ENCODE measurements around the gene NFATC2IP. TPM values are rescaled to one million over a fixed set of nuclear protein-coding genes. Genes with fewer than 3 reads are reported as not detected.

The NFATC2IP gene
- total RNA-seq, 1 donor from 2014 or later = 61.0 TPM

GRCh38 chr16:28923231-28923587, 27.5 kb upstream of the NFATC2IP start:
- TF ChIP-seq CTCF (IDR thresholded peaks at IDR 0.05; ENCODE audit: unreplicated experiment) = no peak
- peaks cover 11% of the 10 kb centered on the region for H3K4me1 Mint-ChIP-seq (ENCODE audit: unreplicated experiment)
- peaks cover 4% of the 10 kb centered on the region for H3K36me3 Mint-ChIP-seq (ENCODE audit: low read depth, unreplicated experiment)
- no peak for DNase-seq (ENCODE audit: low spot score)
- H3K9me3 Mint-ChIP-seq (ENCODE audit: unreplicated experiment) = no peaks in the 10 kb centered on the region
- H3K27ac Mint-ChIP-seq (ENCODE audit: unreplicated experiment) = peak overlapping the region; percentile 25
- H3K4me3 Mint-ChIP-seq (ENCODE audit: unreplicated experiment) = peak overlapping the region; percentile 89
- H3K27me3 Mint-ChIP-seq (ENCODE audit: unreplicated experiment) = peaks cover 7% of the 10 kb centered on the region

- H3K27ac Mint-ChIP-seq (ENCODE audit: unreplicated experiment) = peak overlapping the region; percentile 25
- no peaks in the 10 kb centered on the region for H3K9me3 Mint-ChIP-seq (ENCODE audit: unreplicated experiment)
- no peak for TF ChIP-seq CTCF (IDR thresholded peaks at IDR 0.05; ENCODE audit: unreplicated experiment)
- peaks cover 11% of the 10 kb centered on the region for H3K4me1 Mint-ChIP-seq (ENCODE audit: unreplicated experiment)
- H3K27me3 Mint-ChIP-seq (ENCODE audit: unreplicated experiment) = peaks cover 7% of the 10 kb centered on the region
- peak overlapping the region; percentile 89 for H3K4me3 Mint-ChIP-seq (ENCODE audit: unreplicated experiment)
- DNase-seq (ENCODE audit: low spot score) = no peak
- H3K36me3 Mint-ChIP-seq (ENCODE audit: low read depth, unreplicated experiment) = peaks cover 4% of the 10 kb centered on the region
These were observed 26.9 kb upstream of the NFATC2IP start for GRCh38 chr16:28923652-28924398.

GRCh38 chr16:28924399-28924761, 26.4 kb upstream of the NFATC2IP start:
- DNase-seq (ENCODE audit: low spot score) = no peak
- peaks cover 4% of the 10 kb centered on the region for H3K36me3 Mint-ChIP-seq (ENCODE audit: low read depth, unreplicated experiment)
- TF ChIP-seq CTCF (IDR thresholded peaks at IDR 0.05; ENCODE audit: unreplicated experiment) = no peak
- peak overlapping the region; percentile 89 for H3K4me3 Mint-ChIP-seq (ENCODE audit: unreplicated experiment)
- H3K27ac Mint-ChIP-seq (ENCODE audit: unreplicated experiment) = no peak overlapping the region
- H3K9me3 Mint-ChIP-seq (ENCODE audit: unreplicated experiment) = no peaks in the 10 kb centered on the region
- H3K4me1 Mint-ChIP-seq (ENCODE audit: unreplicated experiment) = peaks cover 11% of the 10 kb centered on the region
- peaks cover 7% of the 10 kb centered on the region for H3K27me3 Mint-ChIP-seq (ENCODE audit: unreplicated experiment)

- Mint-ChIP-seq H3K4me3 (ENCODE audit: unreplicated experiment) (peak within 1 kb of the TSS; percentile 98), H3K36me3 (ENCODE audit: low read depth, unreplicated experiment) (peaks cover 4% of the 10 kb centered on the region), H3K27ac (ENCODE audit: unreplicated experiment) (peak within 1 kb of the TSS; percentile 97), H3K27me3 (ENCODE audit: unreplicated experiment) (peaks cover 7% of the 10 kb centered on the region), H3K4me1 (ENCODE audit: unreplicated experiment) (peaks cover 11% of the 10 kb centered on the region), H3K9me3 (ENCODE audit: unreplicated experiment) (no peaks in the 10 kb centered on the region)
- TF ChIP-seq CTCF (IDR thresholded peaks at IDR 0.05; ENCODE audit: unreplicated experiment) = no peak
- DNase-seq (ENCODE audit: low spot score) = peak; percentile 100
These were observed 25.9 kb upstream of the NFATC2IP start, which contains the start of gene RABEP2 for GRCh38 chr16:28924762-28925385. Gene RABEP2 (minus strand): TSS chr16:28925238. CDS start chr16:28925163, 75 bp downstream.
